HG02938 (cell line): ENCODE measurements around the gene CDC42EP5.
"Not testable (repeated sequence)": the region's sequence is repeated elsewhere in the genome, so short reads cannot be mapped to it uniquely, and the experiment has no call there.

Experiments
- ATAC-seq: cut with Tn5 transposase; IDR thresholded peaks from one replicate; pipeline ENCODE4 v1.9.1; 2021; ENCODE audit warnings: mild to moderate bottlenecking, moderate library complexity; ENCODE audit not compliant: unreplicated experiment

Gene CDC42EP5, protein sequence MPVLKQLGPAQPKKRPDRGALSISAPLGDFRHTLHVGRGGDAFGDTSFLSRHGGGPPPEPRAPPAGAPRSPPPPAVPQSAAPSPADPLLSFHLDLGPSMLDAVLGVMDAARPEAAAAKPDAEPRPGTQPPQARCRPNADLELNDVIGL

DNA sequence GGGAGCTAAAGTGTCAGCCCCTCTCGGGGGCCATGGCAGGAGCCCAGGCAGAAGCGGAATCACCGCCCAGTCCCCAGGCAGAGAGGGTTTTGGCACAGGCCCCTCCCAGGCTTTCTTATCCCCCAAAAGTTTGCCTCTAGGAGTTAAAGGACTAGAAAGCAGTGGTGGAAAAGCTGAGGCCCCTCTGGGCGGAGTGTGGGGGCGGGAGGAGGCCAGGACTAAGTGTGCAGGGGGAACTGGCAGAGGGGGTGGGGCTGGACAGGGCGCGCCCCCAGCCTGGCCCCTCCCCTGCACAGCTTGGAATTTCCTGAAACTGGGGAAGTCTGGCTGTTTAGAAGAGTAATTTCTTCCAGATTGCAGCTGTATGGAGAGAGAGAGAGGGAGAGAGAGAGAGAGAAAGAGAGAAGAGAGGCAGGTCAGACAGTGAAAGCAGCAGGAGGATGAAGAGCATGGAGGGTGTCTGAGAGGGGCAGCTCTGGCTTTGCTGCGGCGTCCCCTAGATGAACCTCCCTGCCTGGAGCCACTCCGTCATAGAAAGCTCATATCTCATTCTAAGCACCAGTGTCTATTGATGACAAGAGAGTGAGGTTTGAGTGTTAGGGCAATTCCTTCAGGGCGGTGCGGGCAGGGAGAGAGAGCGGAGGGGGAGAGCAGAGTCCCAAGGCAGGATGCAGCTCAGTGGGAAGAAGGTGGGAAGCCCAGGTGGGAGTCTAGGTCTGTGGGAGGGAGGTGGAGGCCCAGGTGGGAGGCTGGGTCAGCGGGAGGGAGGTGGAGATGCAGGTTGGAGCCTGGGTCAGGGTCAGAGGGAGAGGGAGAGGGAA, at the start of gene CDC42EP5:
Gene CDC42EP5, minus strand, starts transcription at position 226 of the 821 bp plus-strand sequence. CDS start 7,749 bp downstream, outside the sequence.
- no peak for ATAC-seq

DNA sequence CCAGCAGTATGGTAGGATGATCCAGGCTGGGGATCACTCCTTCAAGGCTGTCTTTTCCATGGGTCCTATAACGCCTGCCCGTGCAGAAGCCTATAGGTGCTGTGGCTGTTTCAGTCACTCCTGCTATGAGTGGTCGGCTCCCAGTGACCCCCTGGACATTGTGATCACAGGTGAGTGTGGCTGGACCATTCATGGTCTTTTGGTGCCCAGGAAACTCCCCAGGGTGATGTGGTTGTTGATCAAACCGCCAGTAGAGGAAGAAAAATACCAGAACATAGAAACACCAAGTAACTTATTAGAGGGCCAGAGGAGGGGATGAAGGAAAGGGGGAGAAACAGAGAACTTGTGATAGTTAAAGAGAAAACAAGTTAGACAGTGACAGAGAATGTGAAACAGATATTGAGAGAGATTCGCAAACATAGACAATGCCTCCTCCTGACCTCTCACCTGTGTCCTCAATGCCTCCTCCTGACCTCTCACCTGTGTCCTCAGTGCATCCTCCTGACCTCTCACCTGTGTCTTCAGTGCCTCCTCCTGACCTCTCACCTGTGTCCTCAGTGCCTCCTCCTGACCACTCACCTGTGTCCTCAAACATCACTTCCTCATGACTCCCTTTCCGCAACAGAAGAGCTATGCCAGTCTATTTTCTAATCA, 48.9 kb upstream of the CDC42EP5 start:
- no peak for ATAC-seq

DNA sequence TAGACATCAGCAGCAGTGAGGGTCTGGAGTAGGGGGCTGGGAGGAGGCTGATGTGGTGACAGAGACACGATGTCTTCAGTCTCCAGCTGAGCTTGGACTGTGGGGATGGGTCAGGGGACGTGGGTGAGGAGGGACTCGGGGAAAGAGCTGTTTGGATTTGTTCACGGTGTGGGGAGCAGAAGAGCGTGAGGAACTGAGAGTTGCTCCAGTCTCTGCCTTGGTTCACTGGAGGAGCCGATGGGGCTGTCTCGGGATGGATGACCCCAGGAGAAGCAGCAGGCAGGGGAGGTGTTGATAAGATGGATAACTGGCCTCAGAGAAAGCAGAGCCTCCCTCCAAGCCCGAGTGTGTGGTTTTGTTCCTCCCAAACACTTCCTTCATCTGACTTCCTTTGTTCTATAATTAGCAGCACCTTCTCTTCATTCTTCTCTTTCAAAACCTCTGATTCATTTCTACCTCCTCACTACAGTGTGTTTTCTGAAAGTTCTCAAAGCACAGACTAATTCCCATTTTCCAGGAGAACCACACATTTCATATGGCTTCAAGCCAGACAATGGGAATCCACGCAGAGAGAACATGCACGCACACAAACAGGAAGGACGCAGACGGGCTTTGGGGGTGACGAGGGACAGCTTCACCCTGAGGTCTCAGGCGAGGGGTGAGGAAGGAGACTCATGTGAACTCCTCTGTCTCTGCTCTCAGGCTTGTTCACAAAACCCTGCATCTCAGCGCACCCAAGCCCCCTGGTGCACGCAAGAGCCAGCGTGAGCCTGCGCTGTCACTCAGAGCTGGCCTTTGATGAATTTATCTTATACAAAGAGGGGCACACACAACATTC, 48.1 kb upstream of the CDC42EP5 start:
- ATAC-seq, result no peak

DNA sequence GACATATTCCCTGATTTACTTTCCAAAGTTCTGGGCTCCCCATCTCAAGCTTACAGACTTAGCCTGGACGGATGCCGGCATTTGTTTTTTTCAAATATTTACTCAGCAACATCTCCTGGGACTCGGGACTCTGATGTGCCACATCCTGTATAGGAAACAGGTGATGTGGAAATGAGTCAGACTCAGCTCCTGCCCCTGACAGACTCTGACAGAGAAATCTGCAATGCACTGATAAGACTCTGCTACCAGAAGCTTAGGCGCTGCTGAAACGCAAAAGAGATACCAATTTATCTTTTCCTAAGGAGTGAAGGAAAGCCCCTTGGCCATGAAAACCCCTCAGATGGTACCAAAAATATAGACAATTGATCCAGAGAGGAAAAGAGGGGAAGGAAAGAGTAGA, 45.7 kb upstream of the CDC42EP5 start:
- ATAC-seq, result no peak

DNA sequence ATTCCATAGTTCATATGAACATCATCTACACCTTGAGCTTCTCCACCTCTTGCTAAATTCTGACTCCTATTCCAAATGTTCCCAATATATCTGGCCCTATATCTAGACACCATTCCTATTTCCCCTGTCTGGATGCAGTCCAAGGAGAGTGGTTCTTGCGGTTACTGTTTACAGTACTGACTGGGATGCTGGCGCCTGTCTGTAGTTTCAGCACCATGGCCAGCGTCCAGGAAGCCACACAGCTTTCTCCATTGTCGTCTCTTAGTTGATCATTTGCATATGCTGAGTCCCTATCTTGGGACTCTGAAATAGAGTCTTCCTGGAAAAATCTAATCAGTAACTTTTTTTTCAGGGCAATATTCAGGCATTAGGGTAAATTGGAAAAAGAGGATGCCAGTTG, 44.4 kb upstream of the CDC42EP5 start:
- no peak for ATAC-seq

DNA sequence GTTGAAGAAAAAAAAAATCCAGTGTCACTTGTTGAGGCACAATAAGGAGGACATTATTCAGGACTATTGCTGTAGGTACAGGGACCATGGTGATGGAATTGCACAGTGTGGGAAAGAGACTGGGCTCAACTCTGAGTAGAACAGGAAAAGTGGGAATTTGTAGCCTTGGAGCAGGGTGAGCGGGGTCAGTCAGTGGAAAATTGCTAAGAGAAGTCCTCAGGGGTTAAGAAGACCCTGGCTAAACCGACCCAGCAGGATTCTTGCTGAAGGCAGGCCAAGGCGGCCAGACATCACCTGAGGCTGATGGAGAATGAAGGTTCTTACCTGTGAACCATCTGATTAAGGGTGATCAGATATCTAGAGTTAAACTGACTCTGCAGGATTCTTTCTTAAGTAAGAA, 42.1 kb upstream of the CDC42EP5 start:
- no peak for ATAC-seq

DNA sequence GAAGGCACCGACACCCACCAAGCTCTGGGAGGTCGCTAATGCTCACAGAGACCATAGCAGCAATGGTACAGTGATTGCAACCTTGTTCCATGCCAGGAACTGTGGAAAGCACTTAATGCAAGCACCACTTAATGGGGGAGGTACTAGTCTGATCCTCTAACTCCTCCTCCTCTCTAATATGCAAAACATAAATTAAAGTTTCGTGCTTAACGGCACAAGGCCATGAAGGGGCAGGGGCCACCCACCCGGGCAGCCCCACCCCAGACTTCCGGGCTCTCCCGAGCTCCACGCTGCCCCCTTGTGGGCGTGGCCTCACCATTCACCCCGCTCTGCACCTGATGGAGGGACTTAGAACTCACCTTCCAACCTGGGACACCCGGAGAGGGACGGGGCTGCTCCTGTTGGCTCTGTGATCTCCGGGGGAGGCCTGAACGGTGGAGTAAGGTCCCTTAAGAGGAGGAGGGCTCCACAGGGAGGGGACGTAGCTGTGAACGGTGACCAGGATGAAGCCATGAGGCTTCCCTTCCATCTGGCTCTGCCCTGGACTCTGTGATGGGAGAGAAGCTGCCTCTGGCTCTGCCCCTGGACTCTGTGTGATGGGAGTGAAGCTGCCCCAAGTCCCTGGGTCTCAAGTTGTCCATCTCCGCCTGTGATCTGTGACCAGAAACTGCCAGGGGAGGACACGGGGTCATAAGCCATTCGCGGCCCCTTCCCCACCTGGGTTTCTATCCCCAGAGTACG, 36.3 kb upstream of the CDC42EP5 start:
- ATAC-seq, result not testable (repeated sequence)

DNA sequence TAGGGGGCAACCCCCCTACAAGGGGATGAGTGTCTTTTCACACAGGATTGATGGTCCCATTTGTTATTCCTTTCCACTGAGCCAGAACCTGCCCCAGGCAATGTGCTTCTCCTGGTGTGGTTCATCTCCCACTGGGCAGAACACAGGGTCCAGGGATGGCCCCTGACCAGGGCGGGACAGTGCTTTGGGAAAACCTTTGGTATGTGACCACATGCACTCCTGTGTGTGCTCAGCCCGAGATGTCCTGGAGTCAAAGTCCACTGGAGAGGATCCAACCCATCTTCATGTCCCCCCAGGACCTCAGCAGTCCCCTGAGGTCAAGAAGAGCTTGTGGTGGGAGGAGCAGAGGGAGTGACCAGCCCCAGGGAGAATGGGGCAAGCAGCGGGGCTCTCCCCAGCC, 35.4 kb upstream of the CDC42EP5 start:
- not testable (repeated sequence) for ATAC-seq

DNA sequence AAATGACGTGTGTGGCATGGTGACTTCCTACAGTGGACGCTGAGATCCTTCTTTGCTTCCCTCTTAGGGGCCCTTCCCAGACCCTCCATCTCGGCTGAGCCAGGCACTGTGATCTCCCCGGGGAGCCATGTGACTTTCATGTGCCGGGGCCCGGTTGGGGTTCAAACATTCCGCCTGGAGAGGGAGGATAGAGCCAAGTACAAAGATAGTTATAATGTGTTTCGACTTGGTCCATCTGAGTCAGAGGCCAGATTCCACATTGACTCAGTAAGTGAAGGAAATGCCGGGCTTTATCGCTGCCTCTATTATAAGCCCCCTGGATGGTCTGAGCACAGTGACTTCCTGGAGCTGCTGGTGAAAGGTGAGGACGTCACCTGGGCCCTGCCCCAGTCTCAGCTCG, 34.7 kb upstream of the CDC42EP5 start:
- ATAC-seq, result no peak

DNA sequence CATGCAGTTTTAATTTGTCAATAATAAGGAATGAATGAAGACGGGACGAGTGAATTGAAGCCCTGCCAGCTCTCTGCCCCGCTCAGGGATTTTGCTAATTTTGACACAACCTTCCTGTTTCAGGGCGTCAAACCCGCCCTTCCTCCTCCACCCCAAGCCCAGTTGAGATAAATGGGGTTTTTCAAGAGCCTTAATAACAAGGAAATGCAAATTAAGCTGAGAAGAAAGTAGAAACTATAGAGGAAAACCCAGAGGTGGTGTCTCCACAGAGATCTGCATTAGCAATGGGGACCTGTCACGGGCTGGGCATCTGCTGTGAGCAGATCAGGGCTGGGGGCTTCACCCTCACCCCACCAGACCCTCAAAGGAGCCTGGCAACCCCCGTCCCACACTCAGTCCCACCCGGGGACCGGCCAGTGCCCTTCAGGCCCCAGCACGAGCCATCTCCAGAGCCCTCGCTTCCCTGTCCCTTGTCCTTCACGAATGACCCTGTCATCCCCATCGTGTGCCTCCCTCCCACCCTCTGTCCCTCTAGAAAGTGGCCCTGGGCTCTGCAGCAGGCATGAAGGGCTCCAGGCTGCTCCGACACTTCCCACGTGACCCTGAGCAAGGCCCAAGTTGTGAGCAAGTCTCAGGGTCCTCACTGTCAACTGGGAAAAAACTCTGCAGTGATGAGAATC, 34.1 kb upstream of the CDC42EP5 start:
- ATAC-seq, result not testable (repeated sequence)

DNA sequence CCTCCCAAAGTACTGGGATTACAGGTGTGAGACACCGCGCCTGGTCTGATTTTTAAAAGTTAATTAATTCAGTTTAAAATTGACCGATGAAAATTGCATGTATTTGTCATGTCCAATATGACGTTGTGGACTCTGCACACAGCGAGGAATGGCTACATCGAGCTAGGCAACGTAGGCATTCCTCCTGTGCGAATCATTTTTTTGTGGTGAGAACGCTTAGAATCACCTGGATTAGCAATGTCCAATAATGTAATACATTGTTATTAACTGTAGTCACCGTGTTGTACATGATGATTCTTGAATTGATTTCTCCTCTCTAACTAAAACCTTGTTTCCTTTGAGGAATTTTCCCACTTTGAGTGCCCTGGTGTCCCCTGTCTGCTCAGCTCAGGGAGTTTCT, 33.0 kb upstream of the CDC42EP5 start:
- ATAC-seq, result no peak

DNA sequence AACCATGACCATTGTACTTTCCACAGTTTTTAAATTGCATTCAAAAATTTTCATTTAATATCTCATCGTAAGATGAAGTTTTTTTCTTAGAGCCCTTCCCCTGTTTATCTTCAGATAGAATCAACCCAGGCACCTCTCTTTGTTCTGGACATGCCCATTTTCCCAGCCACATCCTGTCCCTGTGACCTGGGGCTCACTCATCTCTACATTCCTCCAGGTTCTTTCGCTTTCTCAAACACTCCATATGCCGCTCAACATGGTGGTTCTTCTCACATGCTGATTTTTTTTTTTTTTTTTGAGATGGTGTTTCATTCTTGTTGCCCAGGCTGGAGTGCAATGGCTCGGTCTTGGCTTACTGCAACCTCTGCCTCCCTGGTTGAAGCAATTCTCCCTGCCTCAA, 32.4 kb upstream of the CDC42EP5 start:
- ATAC-seq, result not testable (repeated sequence)

DNA sequence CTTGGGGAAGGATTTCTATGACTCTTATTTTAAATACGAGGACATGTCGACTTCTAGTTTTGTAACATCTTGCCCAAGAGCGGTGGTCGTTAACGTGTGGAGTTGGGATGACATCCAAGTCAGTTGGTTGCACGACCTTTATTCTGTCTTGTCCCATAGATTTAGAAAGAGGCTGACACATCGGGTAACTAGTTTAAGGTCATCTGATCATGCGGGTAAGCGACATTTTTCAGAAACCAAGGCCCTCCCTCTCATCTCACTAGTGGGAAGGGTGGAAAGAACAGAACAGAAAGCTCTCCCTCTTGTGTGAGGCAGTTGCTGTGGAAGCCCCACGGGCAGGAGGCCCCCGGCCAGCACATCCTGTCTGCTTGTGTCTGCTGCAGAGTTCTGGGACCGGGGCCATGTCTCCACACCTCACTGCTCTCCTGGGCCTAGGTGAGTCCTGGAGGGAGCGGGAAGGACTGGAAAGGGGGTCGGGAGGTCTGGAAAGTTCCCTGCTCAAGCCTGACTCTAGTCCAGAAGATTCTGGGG, 29.5 kb upstream of the CDC42EP5 start, which contains the start of gene LAIR2:
Gene LAIR2, plus strand, starts transcription at position 314 of the 531 bp plus-strand sequence. Its CDS starts 88 bp downstream, at position 402.
- ATAC-seq, result no peak

DNA sequence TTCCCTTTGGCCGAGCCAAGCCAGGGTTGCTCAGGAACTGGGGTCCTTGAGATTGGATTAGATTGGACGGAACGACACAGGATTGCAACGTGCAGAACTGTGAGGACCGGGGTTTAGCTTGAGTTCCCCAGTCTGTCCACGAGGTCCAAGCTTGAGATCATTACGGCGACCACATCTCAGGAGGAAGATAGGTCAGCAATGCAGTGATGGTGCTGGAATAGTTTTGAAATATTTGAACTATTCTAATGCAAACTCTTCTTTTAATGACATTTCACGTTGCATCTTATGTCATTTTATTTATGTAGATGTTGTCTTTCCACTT, 25.3 kb upstream of the CDC42EP5 start:
- ATAC-seq, result not testable (repeated sequence)

DNA sequence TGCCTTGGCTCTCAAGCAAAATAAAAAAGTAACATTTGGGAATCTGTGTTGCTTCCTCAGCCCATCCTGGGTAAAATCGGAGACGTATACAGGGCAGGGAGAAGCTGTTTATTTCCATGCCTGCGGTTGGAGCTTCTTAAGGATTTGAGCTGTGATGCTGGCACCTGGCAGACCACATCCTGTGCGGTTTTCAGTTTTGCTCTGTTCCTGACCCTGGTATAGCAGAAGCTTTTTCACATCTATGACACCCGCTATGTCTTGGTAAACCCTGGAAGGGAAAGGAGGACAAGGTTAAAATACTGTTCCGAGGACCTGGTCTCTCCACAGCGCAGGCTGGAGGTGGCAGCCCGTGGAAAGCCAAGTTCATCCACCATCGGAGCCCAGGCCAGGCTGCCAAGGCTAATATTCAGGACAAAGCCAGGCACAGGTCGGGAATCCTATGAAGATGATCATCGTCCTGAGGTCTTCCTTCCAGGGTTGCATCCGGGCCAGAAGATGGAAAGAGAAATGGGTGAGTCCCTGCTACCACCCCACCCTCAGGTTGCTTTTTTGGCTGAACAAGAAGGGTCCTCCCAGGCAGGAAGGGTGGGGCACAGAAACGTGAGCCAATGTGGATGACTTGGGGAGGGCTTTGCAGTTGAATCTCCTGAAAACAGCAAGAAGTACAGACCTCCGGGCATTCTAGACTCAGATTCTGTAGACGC, 24.8 kb upstream of the CDC42EP5 start:
- ATAC-seq, result not testable (repeated sequence)

DNA sequence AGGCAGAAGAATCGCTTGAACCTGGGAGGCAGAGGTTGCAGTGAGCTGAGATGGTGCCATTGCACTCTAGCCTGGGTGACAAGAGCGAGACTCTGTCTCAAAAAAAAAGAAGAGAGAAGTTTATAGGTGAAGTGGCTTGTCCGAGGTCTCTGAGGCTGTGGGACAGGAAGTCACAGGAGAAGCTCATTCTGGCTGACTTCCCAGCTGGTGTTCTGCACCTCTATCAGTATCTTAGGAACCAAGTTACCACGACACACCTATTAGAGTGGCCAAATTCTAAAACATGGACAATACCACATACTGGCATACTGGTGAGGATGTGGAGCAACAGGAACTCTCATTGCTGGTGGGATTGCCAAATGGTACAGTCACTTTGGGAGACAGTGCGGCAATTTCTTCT, 22.2 kb upstream of the CDC42EP5 start:
- ATAC-seq, result not testable (repeated sequence)

DNA sequence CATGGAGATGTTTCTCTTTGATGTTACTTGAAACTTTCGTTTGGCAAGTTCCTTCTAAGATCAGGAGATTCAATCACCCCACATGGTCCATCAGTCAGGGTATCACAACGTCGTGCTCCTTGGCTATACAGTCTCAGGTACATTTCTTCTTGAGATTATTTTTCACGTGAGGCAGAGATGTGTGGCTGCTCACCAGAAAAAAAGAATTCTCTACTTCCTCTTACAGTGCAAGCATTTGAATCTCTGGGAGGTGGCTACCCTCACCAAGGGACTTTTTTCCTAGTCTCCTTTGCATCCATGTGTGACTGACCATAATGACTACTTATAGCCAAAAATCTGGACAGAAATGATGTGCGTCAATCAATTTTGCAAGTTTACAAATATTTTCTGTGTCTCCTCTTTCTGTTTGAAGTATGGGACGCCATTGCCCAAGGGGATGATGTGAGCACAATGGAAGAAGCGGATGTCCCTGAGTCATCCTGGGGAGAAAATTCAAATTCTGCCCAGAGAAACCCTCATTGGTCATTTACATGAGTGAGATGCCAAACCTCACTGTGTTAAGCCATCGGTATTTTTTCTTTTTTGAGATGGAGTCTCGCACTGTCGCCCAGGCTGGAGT, 21.0 kb upstream of the CDC42EP5 start:
- no peak for ATAC-seq

DNA sequence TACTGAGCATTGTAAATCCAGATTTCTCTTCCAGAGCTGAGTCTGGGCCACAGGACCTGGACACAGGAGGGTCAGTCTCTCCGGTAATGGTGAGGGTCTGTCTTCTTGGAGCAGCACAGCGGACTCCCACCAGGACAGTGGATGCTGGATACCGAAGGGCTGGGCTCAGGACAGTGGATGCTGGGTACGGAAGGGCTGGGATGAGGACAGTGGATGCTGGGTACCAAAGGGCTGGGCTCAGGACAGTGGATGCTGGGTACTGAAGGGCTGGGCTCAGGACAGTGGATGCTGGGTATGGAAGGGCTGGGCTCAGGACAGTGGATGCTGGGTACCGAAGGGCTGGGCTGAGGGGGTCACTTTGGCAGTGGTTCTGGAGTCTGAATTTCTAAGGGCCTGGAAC, 20.0 kb upstream of the CDC42EP5 start:
- ATAC-seq, result not testable (repeated sequence)

DNA sequence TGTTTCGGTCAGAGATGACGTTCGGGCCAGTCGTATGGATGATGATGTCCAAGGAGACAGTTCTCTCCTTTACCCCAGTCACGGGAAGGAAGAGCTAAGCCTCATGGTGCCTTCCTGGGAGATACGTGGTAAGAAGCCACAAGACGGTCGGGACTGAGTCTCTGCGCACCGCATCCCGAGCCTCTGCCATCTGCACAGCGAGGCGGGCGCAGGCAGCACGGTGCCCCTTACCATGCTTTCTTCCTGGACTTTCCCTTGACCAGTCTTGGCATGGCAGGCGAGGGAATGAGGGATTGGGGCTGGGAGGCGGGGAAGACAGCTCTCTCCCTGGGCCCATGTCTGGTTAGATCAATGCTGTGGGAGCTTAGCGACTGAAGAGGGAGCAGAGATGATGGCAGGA, 19.5 kb upstream of the CDC42EP5 start:
- ATAC-seq, result no peak
